HEK293 (cell line): ENCODE results near the gene COPE.

Experiments
- CTCF ChIA-PET: fragments of 350-600 bp; formaldehyde crosslinking; extraction: SDS; loops from one replicate; lab custom pipeline; 2021; ENCODE audit warnings: antibody characterized with exemption; lab: Yijun Ruan, JAX
- POLR2A ChIA-PET: fragments of 300-600 bp; formaldehyde crosslinking; extraction: SDS; loops from one replicate; lab custom pipeline; 2020; ENCODE audit warnings: antibody characterized with exemption, inconsistent platforms; lab: Yijun Ruan, JAX
- H3K27ac ChIP-seq: fragments of 200-500 bp; sonication (Bioruptor generic); 2 replicates; pipeline ENCODE4 v1.5.1; 2014; ENCODE audit warnings: low read depth, low read length, control low read depth, inconsistent platforms; ENCODE audit errors: extremely low read depth
- H3K36me3 ChIP-seq, 2 experiments: fragments of 200-500 bp in 1 of 2; sonication (Bioruptor generic) in 1 of 2; 1 replicate in 1 of 2; 2 replicates in 1 of 2; pipeline ENCODE4 v1.5.1; 2014 to 2017; ENCODE audit warnings: inconsistent platforms in 2 of 2, low read length in 2 of 2; ENCODE audit not compliant: control insufficient read depth in 2 of 2, insufficient read depth in 1 of 2
- H3K4me1 ChIP-seq: fragments of 200-500 bp; sonication (Bioruptor generic); 2 replicates; pipeline ENCODE4 v1.5.1; 2014; ENCODE audit warnings: mild to moderate bottlenecking, low read length, inconsistent platforms; ENCODE audit not compliant: control insufficient read depth, insufficient read depth
- H3K4me3 ChIP-seq: 2 replicates; pipeline ENCODE4 v1.5.1; 2011; ENCODE audit warnings: low read depth, mild to moderate bottlenecking, control low read depth, low read length, moderate library complexity
- H3K9me3 ChIP-seq: fragments of 200-500 bp; sonication (Bioruptor generic); 2 replicates; pipeline ENCODE4 v1.5.1; 2014; ENCODE audit warnings: low read depth, low read length, inconsistent platforms; ENCODE audit not compliant: control insufficient read depth, insufficient read depth
- OSR2 ChIP-seq: fragments of 450-650 bp; formaldehyde crosslinking; IDR thresholded peaks from 2 replicates; pipeline ENCODE4 v1.5.1; 2016; ENCODE audit warnings: missing biosample characterization, missing genetic modification characterization
- PRDM1 ChIP-seq: fragments of 450-650 bp; formaldehyde crosslinking; IDR thresholded peaks from 2 replicates; pipeline ENCODE4; 2016; ENCODE audit warnings: missing biosample characterization, missing genetic modification characterization
- ZFP3 ChIP-seq: fragments of 450-650 bp; formaldehyde crosslinking; IDR thresholded peaks from 2 replicates; pipeline ENCODE4 v1.5.1; 2016; ENCODE audit warnings: low read depth, missing biosample characterization, missing genetic modification characterization
- ZNF169 ChIP-seq: fragments of 450-650 bp; formaldehyde crosslinking; IDR thresholded peaks from 2 replicates; pipeline ENCODE4 v1.5.1; 2016; ENCODE audit warnings: missing biosample characterization, missing genetic modification characterization
- ZNF175 ChIP-seq: fragments of 450-650 bp; formaldehyde crosslinking; IDR thresholded peaks from 2 replicates; pipeline ENCODE4 v1.5.1; 2016; ENCODE audit warnings: missing biosample characterization, missing genetic modification characterization
- ZNF202 ChIP-seq: fragments of 450-650 bp; formaldehyde crosslinking; IDR thresholded peaks from 2 replicates; pipeline ENCODE4 v1.5.1; 2016; ENCODE audit warnings: missing biosample characterization, missing genetic modification characterization, borderline replicate concordance
- ZNF221 ChIP-seq: fragments of 450-650 bp; formaldehyde crosslinking; IDR thresholded peaks from 2 replicates; pipeline ENCODE4 v1.5.1; 2017; ENCODE audit warnings: missing biosample characterization, missing genetic modification characterization, borderline replicate concordance
- ZNF274 ChIP-seq, 2 experiments: fragments of 200-500 bp in 1 of 2; fragments of 450-650 bp in 1 of 2; sonication (Bioruptor generic) in 1 of 2; formaldehyde crosslinking in 1 of 2; IDR thresholded peaks; 2 replicates each; pipeline versions ENCODE4 v1.5.1 to v1.6.1; 2014 to 2016; ENCODE audit warnings: borderline replicate concordance in 1 of 2, inconsistent platforms in 1 of 2, low read length in 1 of 2, missing biosample characterization in 1 of 2, missing genetic modification characterization in 1 of 2
- ZNF416 ChIP-seq: fragments of 450-650 bp; formaldehyde crosslinking; IDR thresholded peaks from 2 replicates; pipeline ENCODE4 v1.5.1; 2016; ENCODE audit warnings: missing biosample characterization, missing genetic modification characterization
- ZNF629 ChIP-seq: fragments of 450-650 bp; formaldehyde crosslinking; IDR thresholded peaks from 2 replicates; pipeline ENCODE4 v1.5.1; 2017; ENCODE audit warnings: missing biosample characterization, missing genetic modification characterization
- ZNF792 ChIP-seq: fragments of 450-650 bp; formaldehyde crosslinking; IDR thresholded peaks from 2 replicates; pipeline ENCODE4 v1.5.1; 2016; ENCODE audit warnings: missing biosample characterization, missing genetic modification characterization
- TF ChIP-seq, protein P1 (sequence below): fragments of 450-650 bp; formaldehyde crosslinking; IDR thresholded peaks from 2 replicates; pipeline ENCODE4 v1.5.1; 2016; ENCODE audit warnings: missing biosample characterization, missing genetic modification characterization, borderline replicate concordance
- TF ChIP-seq, protein P2 (sequence below): fragments of 450-650 bp; formaldehyde crosslinking; IDR thresholded peaks from 2 replicates; pipeline ENCODE4 v1.5.1; 2016; ENCODE audit warnings: missing biosample characterization, missing genetic modification characterization
- TF ChIP-seq, protein P3 (sequence below): fragments of 450-650 bp; formaldehyde crosslinking; IDR thresholded peaks from 2 replicates; pipeline ENCODE4 v1.5.1; 2016; ENCODE audit warnings: missing biosample characterization, missing genetic modification characterization
- TF ChIP-seq, protein P4 (sequence below): fragments of 450-650 bp; formaldehyde crosslinking; IDR thresholded peaks from 2 replicates; pipeline ENCODE4 v1.5.1; 2016; ENCODE audit warnings: missing biosample characterization, missing genetic modification characterization

COPE gene

DNA sequence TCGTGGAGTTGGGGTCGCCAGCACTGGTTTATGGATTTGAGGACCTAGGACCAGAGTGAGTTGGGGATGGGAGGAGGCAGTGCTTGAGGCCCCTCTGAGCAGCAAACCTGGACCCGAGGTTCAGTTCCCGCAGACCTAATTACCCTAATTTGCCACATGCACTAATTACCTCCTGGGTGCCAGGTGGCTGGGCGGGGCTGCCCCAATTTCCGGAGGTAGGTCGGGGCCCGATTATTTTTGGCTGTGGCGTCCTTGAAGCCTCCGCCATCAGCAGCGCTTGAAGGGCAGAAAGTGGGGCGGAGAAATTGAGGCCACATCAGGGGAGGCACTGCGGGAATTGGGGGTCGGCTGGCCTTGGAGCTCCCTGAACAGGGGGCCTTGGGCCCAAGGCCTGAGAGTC lies 27.7 kb upstream of the COPE start (continued):
- TF ChIP-seq, protein P1, sequence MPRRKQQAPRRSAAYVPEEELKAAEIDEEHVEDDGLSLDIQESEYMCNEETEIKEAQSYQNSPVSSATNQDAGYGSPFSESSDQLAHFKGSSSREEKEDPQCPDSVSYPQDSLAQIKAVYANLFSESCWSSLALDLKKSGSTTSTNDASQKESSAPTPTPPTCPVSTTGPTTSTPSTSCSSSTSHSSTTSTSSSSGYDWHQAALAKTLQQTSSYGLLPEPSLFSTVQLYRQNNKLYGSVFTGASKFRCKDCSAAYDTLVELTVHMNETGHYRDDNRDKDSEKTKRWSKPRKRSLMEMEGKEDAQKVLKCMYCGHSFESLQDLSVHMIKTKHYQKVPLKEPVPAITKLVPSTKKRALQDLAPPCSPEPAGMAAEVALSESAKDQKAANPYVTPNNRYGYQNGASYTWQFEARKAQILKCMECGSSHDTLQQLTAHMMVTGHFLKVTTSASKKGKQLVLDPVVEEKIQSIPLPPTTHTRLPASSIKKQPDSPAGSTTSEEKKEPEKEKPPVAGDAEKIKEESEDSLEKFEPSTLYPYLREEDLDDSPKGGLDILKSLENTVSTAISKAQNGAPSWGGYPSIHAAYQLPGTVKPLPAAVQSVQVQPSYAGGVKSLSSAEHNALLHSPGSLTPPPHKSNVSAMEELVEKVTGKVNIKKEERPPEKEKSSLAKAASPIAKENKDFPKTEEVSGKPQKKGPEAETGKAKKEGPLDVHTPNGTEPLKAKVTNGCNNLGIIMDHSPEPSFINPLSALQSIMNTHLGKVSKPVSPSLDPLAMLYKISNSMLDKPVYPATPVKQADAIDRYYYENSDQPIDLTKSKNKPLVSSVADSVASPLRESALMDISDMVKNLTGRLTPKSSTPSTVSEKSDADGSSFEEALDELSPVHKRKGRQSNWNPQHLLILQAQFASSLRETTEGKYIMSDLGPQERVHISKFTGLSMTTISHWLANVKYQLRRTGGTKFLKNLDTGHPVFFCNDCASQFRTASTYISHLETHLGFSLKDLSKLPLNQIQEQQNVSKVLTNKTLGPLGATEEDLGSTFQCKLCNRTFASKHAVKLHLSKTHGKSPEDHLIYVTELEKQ: no peak
- TF ChIP-seq ZNF792: no peak
- TF ChIP-seq ZNF202: no peak
- no peak for TF ChIP-seq ZNF169
- TF ChIP-seq, protein P2, sequence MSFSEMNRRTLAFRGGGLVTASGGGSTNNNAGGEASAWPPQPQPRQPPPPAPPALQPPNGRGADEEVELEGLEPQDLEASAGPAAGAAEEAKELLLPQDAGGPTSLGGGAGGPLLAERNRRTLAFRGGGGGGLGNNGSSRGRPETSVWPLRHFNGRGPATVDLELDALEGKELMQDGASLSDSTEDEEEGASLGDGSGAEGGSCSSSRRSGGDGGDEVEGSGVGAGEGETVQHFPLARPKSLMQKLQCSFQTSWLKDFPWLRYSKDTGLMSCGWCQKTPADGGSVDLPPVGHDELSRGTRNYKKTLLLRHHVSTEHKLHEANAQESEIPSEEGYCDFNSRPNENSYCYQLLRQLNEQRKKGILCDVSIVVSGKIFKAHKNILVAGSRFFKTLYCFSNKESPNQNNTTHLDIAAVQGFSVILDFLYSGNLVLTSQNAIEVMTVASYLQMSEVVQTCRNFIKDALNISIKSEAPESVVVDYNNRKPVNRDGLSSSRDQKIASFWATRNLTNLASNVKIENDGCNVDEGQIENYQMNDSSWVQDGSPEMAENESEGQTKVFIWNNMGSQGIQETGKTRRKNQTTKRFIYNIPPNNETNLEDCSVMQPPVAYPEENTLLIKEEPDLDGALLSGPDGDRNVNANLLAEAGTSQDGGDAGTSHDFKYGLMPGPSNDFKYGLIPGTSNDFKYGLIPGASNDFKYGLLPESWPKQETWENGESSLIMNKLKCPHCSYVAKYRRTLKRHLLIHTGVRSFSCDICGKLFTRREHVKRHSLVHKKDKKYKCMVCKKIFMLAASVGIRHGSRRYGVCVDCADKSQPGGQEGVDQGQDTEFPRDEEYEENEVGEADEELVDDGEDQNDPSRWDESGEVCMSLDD (tag by site-specific recombination): no peak
- no peak for TF ChIP-seq PRDM1 (tag by site-specific recombination)
- TF ChIP-seq, all 188 proteins: peak for 0

DNA sequence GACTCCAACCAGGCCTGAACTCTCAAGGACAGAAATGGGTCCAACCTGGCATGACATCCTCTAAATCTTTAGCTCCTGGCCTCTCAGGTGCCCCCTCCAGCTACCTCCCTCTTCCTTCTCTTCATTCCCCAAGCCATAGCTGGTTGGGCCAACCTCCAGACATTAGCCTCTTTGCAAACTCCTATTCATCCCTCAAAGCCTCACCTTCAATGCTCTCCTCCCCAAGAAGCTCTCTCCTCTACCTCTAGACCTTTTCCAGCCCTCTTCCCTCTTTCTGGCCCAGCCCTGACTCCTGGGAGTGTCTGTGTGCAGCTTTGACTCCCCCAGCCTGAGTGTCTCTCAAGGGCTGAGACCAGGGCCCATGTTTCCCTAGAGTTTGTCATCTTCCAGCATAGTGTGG lies 27.1 kb upstream of the COPE start:
- H3K27ac ChIP-seq: no peak overlapping the region
- H3K36me3 ChIP-seq: no peaks in the 10 kb centered on the region
- TF ChIP-seq, protein P3, sequence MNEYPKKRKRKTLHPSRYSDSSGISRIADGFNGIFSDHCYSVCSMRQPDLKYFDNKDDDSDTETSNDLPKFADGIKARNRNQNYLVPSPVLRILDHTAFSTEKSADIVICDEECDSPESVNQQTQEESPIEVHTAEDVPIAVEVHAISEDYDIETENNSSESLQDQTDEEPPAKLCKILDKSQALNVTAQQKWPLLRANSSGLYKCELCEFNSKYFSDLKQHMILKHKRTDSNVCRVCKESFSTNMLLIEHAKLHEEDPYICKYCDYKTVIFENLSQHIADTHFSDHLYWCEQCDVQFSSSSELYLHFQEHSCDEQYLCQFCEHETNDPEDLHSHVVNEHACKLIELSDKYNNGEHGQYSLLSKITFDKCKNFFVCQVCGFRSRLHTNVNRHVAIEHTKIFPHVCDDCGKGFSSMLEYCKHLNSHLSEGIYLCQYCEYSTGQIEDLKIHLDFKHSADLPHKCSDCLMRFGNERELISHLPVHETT (tag by site-specific recombination): no peak
- peak; percentile 93 for TF ChIP-seq ZFP3 (tag by site-specific recombination)
- H3K4me1 ChIP-seq: no peaks in the 10 kb centered on the region
- H3K4me3 ChIP-seq: no peak overlapping the region
- POLR2A ChIA-PET: no interaction called here
- H3K9me3 ChIP-seq: no peaks in the 10 kb centered on the region
- CTCF ChIA-PET: interaction anchor here (0.5 to 4.5 kb wide), 2 partner anchors 41 to 193 kb away, joined by 3 to 23 read pairs; no protein-coding TSS in a partner anchor

DNA sequence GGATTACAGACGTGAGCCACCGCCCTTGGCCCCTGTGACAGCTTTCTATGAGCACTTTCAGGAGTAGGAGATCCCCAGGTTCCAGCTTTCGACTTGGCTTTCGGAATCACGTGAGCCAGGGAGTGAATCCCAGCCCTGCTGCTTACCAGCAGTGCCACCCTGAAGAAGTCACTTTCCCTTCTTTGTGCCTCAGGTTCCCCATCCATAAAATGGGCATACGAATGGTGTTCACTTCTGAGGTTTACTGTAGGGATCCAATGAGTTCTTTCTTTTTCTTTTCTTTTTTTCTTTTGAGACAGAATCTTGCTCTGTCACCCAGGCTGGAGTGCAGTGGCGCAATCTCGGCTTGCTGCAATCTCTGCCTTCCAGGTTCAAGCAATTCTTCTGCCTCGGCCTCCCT lies 26.1 kb upstream of the COPE start:
- POLR2A ChIA-PET: interaction anchor here (0.6 kb wide), 1 partner anchor 213 kb away, joined by 8 read pairs; no protein-coding TSS in a partner anchor
- Histone ChIP-seq H3K36me3 (no peaks in the 10 kb centered on the region), H3K9me3 (no peaks in the 10 kb centered on the region), H3K27ac (no peak overlapping the region), H3K4me1 (no peaks in the 10 kb centered on the region)
- CTCF ChIA-PET: interaction anchor here (4.5 kb wide), 1 partner anchor 42 kb away, joined by 23 read pairs; no protein-coding TSS in a partner anchor
- TF ChIP-seq ZNF221 (tag by site-specific recombination) (no peak), ZNF629 (tag by site-specific recombination) (no peak), ZNF175 (no peak), ZNF274 (IDR thresholded peaks at IDR 0.05; ENCODE audit: low read length) (no peak), ZNF274 (tag by site-specific recombination; IDR thresholded peaks at IDR 0.05; ENCODE audit: borderline replicate concordance) (no peak), ZNF416 (tag by site-specific recombination) (no peak), OSR2 (tag by site-specific recombination) (no peak)
- TF ChIP-seq, protein P4, sequence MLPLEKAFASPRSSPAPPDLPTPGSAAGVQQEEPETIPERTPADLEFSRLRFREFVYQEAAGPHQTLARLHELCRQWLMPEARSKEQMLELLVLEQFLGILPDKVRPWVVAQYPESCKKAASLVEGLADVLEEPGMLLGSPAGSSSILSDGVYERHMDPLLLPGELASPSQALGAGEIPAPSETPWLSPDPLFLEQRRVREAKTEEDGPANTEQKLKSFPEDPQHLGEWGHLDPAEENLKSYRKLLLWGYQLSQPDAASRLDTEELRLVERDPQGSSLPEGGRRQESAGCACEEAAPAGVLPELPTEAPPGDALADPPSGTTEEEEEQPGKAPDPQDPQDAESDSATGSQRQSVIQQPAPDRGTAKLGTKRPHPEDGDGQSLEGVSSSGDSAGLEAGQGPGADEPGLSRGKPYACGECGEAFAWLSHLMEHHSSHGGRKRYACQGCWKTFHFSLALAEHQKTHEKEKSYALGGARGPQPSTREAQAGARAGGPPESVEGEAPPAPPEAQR (tag by site-specific recombination): no peak
- TF ChIP-seq, all 188 proteins: peak for 0
- H3K4me3 ChIP-seq: no peak overlapping the region
